ENCODE measurements around the gene ADIG. TPM values are rescaled to one million over a fixed set of nuclear protein-coding genes. Genes with fewer than 3 reads are reported as not detected.

ADIG gene
- polyA plus RNA-seq, 10 donors: not detected

DNA sequence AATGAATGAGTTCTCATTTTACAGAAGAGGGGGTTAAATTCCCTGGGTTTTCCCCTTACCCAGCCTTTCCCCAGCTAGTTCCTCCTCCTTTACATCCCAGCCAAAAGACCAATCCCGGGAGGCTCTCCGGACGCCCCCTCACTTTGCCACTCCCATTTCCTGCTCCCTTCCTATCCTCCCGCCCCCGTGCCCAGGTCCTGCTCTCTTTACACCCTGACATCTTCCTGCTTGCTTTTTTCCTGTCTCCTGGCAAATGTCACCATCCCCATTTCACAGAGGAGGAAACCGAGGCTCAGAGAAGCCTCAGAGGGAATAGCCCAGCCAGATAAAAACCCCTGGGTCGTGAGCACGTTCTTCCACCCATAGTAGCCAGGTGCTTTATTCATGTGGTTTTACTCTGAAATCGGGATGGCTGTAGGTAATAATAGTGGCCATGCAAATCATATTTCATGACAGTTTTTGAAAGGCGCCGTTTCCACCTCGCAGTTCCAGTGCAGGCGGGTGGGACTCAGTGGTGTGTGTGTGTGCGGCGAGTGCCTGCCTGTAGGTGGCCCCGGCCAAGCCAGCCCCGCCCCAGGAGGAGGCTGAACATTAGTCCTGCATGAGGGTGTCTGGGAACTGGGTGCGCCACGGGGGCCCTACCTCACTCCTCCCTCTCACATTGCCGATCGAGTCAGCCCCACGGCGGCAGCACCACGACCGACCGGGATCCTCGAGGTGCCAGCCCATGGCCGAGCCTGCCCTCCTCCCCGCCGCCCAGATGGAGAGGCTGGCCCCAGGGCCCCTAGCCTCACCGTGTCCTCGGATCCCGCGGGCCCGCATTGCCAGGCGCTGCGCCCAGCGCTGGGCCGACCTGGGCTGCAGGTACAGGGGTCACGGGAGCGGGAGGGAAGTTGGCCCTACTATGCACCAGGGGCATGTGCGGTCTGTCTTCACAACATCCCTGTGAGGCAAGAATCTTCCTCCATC lies 20.5 kb downstream of the ADIG start, which contains the start of gene ARHGAP40:
TSS of gene ARHGAP40 (plus strand) at position 594 of the 969 bp plus-strand sequence.
- peak in 1 of 3 donors; percentile 39 for DNase-seq

GRCh38 chr20:38602185-38602581 lies 21.2 kb downstream of the ADIG start:
- no peak for DNase-seq

DNA sequence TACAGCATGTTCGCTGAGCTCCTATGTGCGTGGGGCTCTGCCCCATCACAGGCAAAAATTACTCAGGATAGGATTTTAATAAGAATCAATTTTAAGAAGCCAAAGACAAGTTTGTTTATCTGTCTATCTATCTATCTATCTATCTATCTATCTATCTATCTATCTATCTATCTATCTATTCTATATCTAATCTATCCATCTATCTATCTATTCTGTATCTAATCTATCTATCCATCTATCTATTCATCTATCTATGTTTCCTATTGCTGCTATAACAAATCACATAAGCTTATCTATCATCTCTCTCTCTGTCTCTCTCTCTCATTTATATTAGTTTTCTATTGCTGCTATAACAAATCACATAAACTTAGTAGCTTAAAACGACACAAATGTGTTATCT lies 22.3 kb downstream of the ADIG start:
- no peak for DNase-seq

- no peak for DNase-seq
Measured at GRCh38 chr20:38604873-38605303, 23.9 kb downstream of the ADIG start.

- DNase-seq: no peak
Measured at GRCh38 chr20:38607351-38607750, 26.4 kb downstream of the ADIG start.

- DNase-seq: no peak
Measured at GRCh38 chr20:38608188-38608587, 27.2 kb downstream of the ADIG start.

GRCh38 chr20:38609815-38610214 lies 28.8 kb downstream of the ADIG start:
- DNase-seq: no peak

GRCh38 chr20:38610521-38610920 lies 29.5 kb downstream of the ADIG start:
- DNase-seq: no peak

- no peak for DNase-seq
Measured at GRCh38 chr20:38612751-38613515, 31.9 kb downstream of the ADIG start.

DNA sequence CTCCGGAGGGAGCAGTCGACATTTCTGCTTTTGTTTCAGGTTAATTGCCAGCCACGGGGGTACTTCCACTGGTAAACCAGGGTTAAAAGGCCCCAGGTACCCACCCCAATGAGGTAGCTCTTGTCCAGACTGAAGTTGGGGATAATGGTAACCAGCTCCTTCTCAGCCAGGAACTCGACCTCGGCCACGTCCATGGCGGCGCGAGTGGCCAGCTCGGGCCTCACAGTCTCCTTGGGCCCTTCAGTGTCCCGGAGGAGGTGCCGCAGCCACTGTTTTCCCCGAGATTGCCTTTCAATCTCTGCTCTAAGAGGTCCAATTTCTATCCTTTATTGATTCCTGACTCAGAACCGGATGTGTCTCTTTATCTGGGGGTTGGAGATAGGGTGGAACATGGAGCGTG lies 34.3 kb downstream of the ADIG start:
- no peak for DNase-seq

DNA sequence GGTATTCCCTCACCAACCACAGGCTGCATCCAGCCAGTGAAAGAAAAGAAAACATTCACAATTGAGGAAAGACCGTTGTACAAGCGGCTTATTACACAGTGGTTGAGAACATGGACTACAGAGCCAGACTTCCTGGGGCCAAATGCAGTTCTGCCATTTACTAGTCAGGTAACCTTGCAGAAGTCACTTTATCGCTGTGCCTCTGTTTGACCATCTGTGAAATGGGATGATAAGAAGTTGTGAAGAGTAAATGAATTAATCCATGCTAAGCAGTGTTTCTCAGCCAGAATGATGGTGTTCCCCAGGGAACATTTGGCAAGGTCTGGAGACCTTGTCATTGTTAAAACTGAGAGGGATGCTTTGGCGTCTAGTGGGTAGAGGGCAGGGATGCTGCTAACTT lies 35.5 kb downstream of the ADIG start:
- DNase-seq: no peak

- DNase-seq: no peak
Measured at GRCh38 chr20:38617011-38617829, 36.2 kb downstream of the ADIG start.

GRCh38 chr20:38617830-38618196 lies 36.8 kb downstream of the ADIG start:
- no peak for DNase-seq

DNA sequence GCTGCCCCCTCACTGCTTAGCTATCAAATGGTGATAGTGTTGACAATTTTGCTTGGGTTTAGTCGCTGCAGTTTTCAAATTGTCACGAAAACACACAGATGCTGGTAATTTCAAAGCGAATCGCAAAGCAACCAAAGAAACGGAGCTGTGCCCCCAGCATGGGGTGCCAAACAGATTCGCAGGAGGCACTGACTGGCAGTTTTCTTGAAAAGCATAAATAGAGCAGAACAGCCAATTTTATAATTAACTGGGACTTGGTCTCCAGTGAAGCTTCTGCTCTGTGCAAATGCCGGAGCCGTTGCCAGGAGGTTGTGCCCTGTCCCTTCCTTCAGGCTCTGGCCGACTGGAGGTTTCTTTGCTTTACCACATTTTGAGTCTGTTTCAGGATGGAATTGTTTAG lies 39.4 kb downstream of the ADIG start:
- DNase-seq: no peak

DNA sequence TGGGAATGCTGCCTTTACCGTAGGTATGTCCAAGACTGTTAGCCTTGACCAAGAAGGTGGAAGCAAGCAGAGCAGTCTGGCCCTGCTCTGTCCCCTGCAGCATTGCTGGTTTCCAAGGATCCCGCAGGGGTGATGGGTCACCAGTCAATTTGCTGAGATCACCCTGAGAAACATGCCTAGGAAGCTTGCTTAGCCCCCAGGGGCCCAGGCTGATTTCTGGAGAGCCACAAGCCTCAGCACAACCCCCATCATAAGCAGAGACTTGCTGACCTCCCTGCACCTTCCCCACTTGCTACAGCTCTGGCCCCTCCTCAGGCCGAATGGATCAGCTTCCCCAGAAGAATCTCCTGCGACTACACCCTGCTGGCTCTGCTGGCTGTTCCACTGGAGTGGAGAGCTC lies 42.1 kb downstream of the ADIG start:
- DNase-seq: no peak

- DNase-seq: no peak
Measured at GRCh38 chr20:38624084-38624483, 43.1 kb downstream of the ADIG start.

DNA sequence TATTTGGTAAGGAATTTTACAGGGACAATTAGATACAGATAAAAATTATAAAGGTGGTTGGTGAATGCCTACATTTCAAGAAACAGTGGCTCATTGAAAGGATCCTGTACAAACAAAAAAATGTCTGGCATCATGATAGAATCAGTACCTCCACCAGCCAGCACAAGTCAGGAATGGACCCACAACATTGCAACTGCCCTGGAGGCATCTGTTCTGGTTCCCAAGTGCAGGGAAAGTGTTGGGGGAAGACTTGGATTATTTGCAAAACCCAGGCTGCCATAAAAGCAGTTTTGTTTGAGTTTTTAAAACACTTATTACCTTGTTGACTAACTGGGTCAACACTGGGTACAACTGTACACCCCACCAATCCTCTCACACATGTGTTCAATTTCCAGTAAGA lies 44.9 kb downstream of the ADIG start:
- DNase-seq: no peak

- no peak for DNase-seq
Measured at GRCh38 chr20:38626921-38627659, 46.1 kb downstream of the ADIG start.

DNA sequence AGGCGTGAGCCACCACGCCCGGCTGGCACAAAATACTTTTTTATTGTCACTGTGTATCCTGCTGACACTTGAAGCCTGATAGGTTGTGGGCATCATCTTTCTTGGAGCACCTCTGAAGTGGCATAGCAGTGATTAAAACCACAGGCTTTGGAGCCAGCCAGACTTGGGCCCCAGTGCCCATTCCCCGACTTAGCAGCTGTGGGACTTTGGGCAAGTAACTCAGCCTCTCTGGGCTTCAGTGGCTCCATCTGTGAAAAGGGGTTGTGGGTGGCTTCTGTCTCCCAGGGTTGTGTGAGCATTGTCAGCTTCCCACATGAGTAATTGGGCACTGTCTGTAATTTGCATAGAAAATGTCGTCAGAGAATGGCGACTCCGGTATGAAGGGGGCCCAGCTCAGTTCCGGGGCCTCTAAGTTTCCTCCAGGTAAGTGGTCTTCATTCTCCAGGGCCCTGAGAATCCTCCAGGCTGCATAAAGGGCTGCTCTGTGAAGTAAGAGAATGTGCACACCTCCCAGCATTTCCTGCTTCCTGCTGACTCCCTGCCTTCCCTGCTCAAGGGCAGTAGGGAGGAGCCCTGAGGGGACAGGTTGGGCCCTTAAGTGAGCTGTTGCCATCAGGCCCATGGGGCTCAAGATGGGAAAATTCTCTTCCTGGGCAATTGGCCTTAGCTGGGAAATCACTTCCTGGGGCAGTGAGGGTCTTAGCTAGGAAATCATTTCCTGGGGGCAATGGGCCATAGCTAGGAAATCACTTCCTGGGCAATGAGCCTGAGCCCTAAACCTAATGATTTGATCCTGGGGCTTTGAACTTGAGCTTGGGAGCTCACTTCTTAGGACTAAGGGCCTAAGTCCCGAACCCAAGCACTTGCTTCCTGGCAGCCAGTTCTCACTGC lies 47.8 kb downstream of the ADIG start:
- no peak for DNase-seq

GRCh38 chr20:38629979-38630378 lies 49.0 kb downstream of the ADIG start:
- DNase-seq: no peak
